Osteoblast (primary cell): Measurements from ENCODE around the gene WDR7. TPM values are rescaled to one million over a fixed set of nuclear protein-coding genes. Genes with fewer than 3 reads are reported as not detected.

Experiments
- DNase-seq: peaks from one replicate; pipeline ENCODE4 v3.0.0; 2011; ENCODE audit warnings: low spot score, mixed read lengths; ENCODE audit not compliant: insufficient read length; ENCODE audit errors: missing footprints
- H2AFZ ChIP-seq: 2 replicates; pipeline ENCODE4 v1.6.0; 2011; ENCODE audit warnings: mild to moderate bottlenecking, low read length
- H3K27ac ChIP-seq: 2 replicates; pipeline ENCODE4 v1.5.1; 2011; ENCODE audit warnings: mild to moderate bottlenecking, low read depth, low read length, moderate library complexity
- H3K27me3 ChIP-seq: 2 replicates; pipeline ENCODE4 v1.6.0; 2012; ENCODE audit warnings: mild to moderate bottlenecking, control low read depth, inconsistent platforms, low read length, moderate library complexity; ENCODE audit not compliant: insufficient read depth
- H3K36me3 ChIP-seq: 2 replicates; pipeline ENCODE4 v1.5.1; 2011; ENCODE audit warnings: mild to moderate bottlenecking, low read length, control low read depth, moderate library complexity; ENCODE audit not compliant: insufficient read depth
- H3K4me1 ChIP-seq: 2 replicates; pipeline ENCODE4 v1.5.1; 2011; ENCODE audit warnings: mild to moderate bottlenecking, low read length, control low read depth, moderate library complexity; ENCODE audit not compliant: insufficient read depth
- H3K4me2 ChIP-seq: 2 replicates; pipeline ENCODE4 v1.6.0; 2011; ENCODE audit warnings: mild to moderate bottlenecking, low read length; ENCODE audit not compliant: insufficient read depth
- H3K4me3 ChIP-seq: fragments of 200-600 bp; sonication (generic); 3 replicates; pipeline ENCODE4 v1.5.1; 2012; ENCODE audit warnings: mild to moderate bottlenecking, low read length, inconsistent platforms; ENCODE audit not compliant: insufficient read depth
- H3K79me2 ChIP-seq: 2 replicates; pipeline ENCODE4 v1.6.0; 2012; ENCODE audit warnings: mild to moderate bottlenecking, low read length, control low read depth, inconsistent platforms; ENCODE audit not compliant: insufficient read depth
- H3K9me3 ChIP-seq: 2 replicates; pipeline ENCODE4 v1.5.1; 2011; ENCODE audit warnings: low read depth, low read length, control low read depth
- H4K20me1 ChIP-seq: 2 replicates; pipeline ENCODE4 v1.6.0; 2012; ENCODE audit warnings: mild to moderate bottlenecking, low read length, control low read depth; ENCODE audit not compliant: insufficient read depth
- total RNA-seq: library from RNA; depleted of rRNA; stranded (reverse); fragments of >200 nt; gene quantifications from 2 replicates; pipeline ENCODE4 v1.2.3, GENCODE V29; 2012
- TF ChIP-seq, protein P1 (sequence below): IDR thresholded peaks from 2 replicates; pipeline ENCODE4 v1.5.1; 2011; ENCODE audit warnings: mild to moderate bottlenecking, low read depth, low read length, moderate library complexity; ENCODE audit errors: extremely low read depth

Gene WDR7
- total RNA-seq, 1 donor = 23.2 TPM

DNA sequence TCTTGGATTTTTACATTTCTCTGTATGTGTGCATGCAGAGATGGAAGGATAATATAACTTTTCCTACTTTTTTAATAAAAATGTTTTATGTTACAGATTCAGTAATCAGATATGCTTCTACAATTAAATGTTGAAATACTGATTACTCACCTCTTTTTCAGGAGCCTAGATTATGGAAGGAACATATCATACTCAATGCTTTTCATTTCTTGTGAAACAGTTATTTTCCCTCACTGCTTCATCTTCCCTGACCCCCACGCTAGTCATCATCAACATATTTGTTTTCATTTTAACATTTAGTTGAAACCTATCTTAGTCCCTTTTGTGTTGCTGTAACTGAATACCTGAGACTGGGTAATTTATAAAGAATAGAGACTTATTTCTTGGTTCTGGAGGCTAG is 190.7 kb downstream of the WDR7 start:
- Histone ChIP-seq H3K27ac (no peak overlapping the region), H3K4me3 (no peak overlapping the region), H4K20me1 (no peaks in the 10 kb centered on the region), H3K36me3 (no peaks in the 10 kb centered on the region), H3K27me3 (no peaks in the 10 kb centered on the region), H3K9me3 (no peaks in the 10 kb centered on the region), H3K4me2 (no peak overlapping the region), H3K79me2 (no peaks in the 10 kb centered on the region), H2AFZ (no peak overlapping the region), H3K4me1 (no peaks in the 10 kb centered on the region)
- no peak for DNase-seq
- TF ChIP-seq, protein P1, sequence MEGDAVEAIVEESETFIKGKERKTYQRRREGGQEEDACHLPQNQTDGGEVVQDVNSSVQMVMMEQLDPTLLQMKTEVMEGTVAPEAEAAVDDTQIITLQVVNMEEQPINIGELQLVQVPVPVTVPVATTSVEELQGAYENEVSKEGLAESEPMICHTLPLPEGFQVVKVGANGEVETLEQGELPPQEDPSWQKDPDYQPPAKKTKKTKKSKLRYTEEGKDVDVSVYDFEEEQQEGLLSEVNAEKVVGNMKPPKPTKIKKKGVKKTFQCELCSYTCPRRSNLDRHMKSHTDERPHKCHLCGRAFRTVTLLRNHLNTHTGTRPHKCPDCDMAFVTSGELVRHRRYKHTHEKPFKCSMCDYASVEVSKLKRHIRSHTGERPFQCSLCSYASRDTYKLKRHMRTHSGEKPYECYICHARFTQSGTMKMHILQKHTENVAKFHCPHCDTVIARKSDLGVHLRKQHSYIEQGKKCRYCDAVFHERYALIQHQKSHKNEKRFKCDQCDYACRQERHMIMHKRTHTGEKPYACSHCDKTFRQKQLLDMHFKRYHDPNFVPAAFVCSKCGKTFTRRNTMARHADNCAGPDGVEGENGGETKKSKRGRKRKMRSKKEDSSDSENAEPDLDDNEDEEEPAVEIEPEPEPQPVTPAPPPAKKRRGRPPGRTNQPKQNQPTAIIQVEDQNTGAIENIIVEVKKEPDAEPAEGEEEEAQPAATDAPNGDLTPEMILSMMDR = no peak

DNA sequence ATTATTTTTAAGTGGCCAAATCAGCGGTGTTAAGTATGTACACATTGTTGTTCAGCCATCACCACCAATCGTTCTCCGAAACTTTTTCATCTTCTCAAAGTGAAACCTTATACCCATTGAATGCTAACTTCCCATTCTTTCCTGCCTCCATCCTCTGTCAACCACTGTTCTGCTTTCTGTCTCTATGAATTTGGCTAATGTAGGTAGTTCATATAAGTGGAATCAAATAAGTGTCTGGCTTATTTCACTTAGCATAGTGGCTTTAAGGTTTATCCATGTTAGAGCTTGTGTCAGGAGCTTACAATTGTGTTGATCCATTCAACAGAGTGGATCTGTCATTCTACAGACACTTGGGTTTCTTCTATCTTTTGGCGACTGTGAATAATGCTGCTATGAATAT is 192.1 kb downstream of the WDR7 start:
- Histone ChIP-seq H3K36me3 (no peaks in the 10 kb centered on the region), H3K79me2 (no peaks in the 10 kb centered on the region), H3K4me3 (no peak overlapping the region), H2AFZ (no peak overlapping the region), H3K27ac (no peak overlapping the region), H4K20me1 (no peaks in the 10 kb centered on the region), H3K4me1 (no peaks in the 10 kb centered on the region), H3K27me3 (no peaks in the 10 kb centered on the region), H3K4me2 (no peak overlapping the region), H3K9me3 (no peaks in the 10 kb centered on the region)
- TF ChIP-seq, protein P1 = no peak
- no peak for DNase-seq

DNA sequence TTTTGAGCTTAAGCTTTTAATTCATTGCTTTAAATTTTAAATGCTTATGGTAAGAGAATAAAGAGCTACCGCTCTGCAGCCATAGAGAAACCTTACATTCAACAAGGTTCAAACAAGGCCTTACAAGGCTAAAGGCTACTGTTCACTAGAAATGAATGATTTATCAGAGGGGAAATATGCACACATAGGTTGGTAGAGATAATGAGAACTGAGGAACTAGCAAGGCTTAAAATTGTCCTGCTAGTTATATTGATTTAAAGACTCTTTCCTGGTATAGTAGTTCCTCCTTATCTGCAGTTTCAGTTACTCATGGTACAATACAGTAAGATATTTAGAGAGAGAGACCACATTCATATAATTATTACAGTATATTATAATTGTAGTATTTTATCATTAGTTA is 193.4 kb downstream of the WDR7 start:
- no peaks in the 10 kb centered on the region for H3K4me1 ChIP-seq
- no peaks in the 10 kb centered on the region for H3K79me2 ChIP-seq
- DNase-seq = no peak
- no peaks in the 10 kb centered on the region for H3K36me3 ChIP-seq
- no peaks in the 10 kb centered on the region for H3K9me3 ChIP-seq
- H4K20me1 ChIP-seq = no peaks in the 10 kb centered on the region
- H3K4me3 ChIP-seq = no peak overlapping the region
- TF ChIP-seq, protein P1 = no peak
- H3K4me2 ChIP-seq = no peak overlapping the region
- no peaks in the 10 kb centered on the region for H3K27me3 ChIP-seq
- no peak overlapping the region for H2AFZ ChIP-seq
- H3K27ac ChIP-seq = no peak overlapping the region

DNA sequence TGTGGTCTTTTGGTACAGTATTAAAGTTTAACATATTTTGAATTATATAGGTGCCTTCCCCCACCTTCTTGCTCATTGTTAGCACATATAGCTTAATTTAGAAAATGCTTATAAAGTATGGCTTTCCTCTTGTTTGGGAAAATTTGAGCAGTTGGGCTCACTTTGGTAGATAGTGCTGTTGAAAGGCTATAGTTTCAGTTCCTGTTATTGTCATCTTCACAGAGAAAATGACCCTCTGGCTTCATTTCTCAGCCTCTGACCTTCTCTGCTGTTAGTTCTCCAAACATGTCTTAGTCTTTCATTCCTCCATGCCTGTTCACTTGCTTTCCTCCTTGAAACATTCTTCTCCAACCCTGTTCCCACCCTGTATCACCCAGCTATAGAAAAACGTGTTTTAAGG is 200.6 kb downstream of the WDR7 start:
- H3K9me3 ChIP-seq = no peaks in the 10 kb centered on the region
- no peak overlapping the region for H2AFZ ChIP-seq
- DNase-seq = no peak
- no peaks in the 10 kb centered on the region for H3K79me2 ChIP-seq
- H3K4me2 ChIP-seq = no peak overlapping the region
- no peaks in the 10 kb centered on the region for H3K36me3 ChIP-seq
- no peaks in the 10 kb centered on the region for H4K20me1 ChIP-seq
- H3K27ac ChIP-seq = no peak overlapping the region
- no peaks in the 10 kb centered on the region for H3K4me1 ChIP-seq
- H3K27me3 ChIP-seq = no peaks in the 10 kb centered on the region
- TF ChIP-seq, protein P1 = no peak
- no peak overlapping the region for H3K4me3 ChIP-seq
